Mesodermal cell (in vitro differentiated cells): Measurements from ENCODE around the gene ONECUT3.

Experiments
- H3K27ac ChIP-seq: 2 replicates; pipeline ENCODE4 v1.7.0; 2013; ENCODE audit warnings: mild to moderate bottlenecking, low read depth, low read length, moderate library complexity; ENCODE audit not compliant: severe bottlenecking
- H3K36me3 ChIP-seq: 2 replicates; pipeline ENCODE4 v1.7.1; 2013; ENCODE audit warnings: mild to moderate bottlenecking, low read length, moderate library complexity; ENCODE audit not compliant: control insufficient read depth, insufficient read depth
- H3K4me1 ChIP-seq: one replicate; pipeline ENCODE4 v1.7.1; 2013; ENCODE audit warnings: mild to moderate bottlenecking, low read length; ENCODE audit not compliant: insufficient read depth, control insufficient read depth, poor library complexity, severe bottlenecking
- H3K4me3 ChIP-seq: 2 replicates; pipeline ENCODE4 v1.7.0; 2013; ENCODE audit warnings: low read length, control low read depth, mild to moderate bottlenecking; ENCODE audit not compliant: insufficient read depth, poor library complexity, severe bottlenecking; ENCODE audit errors: extremely low read depth
- H3K9me3 ChIP-seq: 2 replicates; pipeline ENCODE4 v1.7.1; 2013; ENCODE audit warnings: mild to moderate bottlenecking, low read length, moderate library complexity; ENCODE audit not compliant: control insufficient read depth
- WGBS, 2 experiments: methylation state at CpG; one replicate each; pipeline ENCODE4 v1.1.5; 2013; ENCODE audit warnings: missing lambda C conversion rate in 2 of 2; ENCODE audit not compliant: insufficient coverage in 2 of 2; 5-methylcytosine and 5-hydroxymethylcytosine counted together

ONECUT3 gene

DNA sequence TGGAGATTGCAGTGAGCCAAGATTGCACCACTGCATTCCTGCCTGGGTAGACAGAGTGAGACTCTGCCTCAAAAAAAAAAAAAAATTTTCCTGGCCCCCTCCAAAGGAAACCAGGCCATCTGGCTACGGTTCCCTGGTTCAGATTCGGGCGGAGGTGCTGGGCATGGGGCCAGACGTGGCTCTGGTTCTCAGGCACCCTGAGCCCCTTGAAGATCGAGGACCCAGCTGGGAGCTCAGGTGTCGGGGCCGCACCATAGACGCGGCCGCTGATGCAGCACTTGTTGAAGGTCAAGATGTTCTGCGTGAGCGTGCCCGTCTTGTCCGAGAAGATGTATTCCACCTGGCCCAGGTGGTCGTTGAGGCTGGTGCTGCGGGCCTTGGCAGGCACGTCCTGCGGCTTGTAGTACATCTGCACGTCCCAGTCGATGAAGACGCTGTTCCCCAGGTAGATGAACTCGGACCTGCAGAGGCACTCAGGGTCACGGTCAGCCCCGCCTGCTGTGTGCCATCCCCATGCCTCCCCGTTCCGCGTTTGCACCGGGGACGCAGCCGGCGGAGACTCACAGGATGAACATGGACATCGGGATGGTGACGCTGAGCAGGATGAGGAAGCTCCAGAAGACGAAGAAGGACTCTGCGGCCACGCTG lies 46.5 kb downstream of the ONECUT3 start:
- no peak overlapping the region for H3K4me3 ChIP-seq
- H3K27ac ChIP-seq = no peak overlapping the region
- no peaks in the 10 kb centered on the region for H3K9me3 ChIP-seq
- no peaks in the 10 kb centered on the region for H3K4me1 ChIP-seq
- no peaks in the 10 kb centered on the region for H3K36me3 ChIP-seq
- 91 to 94% methylated on average over 36 of the region's 36 CpGs for WGBS, 2 experiments

DNA sequence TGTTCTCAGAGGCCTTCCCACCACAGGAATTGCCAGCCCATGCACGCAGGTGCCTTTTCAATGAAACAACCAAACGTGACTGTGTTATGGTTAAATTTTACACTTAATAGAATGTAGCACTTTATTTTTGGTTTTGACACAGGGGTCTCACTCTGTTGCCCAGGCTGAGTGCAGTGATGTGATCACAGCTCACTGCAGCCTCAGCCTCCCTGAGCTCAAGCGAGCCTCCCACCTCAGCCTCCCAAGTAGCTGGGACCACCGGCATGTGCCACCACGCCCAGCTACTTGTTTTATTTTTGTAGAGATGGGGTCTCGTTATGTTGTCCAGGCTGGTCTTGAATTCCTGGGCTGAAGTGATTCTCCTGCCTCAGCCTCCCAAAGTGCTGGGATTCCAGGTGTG lies 51.6 kb downstream of the ONECUT3 start:
- Histone ChIP-seq H3K4me3 (no peak overlapping the region), H3K27ac (no peak overlapping the region), H3K36me3 (no peaks in the 10 kb centered on the region), H3K9me3 (no peaks in the 10 kb centered on the region), H3K4me1 (no peaks in the 10 kb centered on the region)
- 100% methylated on average over 1 of the region's 6 CpGs; no CpG with 5 or more reads in 1 of the 2 experiments for WGBS, 2 experiments

DNA sequence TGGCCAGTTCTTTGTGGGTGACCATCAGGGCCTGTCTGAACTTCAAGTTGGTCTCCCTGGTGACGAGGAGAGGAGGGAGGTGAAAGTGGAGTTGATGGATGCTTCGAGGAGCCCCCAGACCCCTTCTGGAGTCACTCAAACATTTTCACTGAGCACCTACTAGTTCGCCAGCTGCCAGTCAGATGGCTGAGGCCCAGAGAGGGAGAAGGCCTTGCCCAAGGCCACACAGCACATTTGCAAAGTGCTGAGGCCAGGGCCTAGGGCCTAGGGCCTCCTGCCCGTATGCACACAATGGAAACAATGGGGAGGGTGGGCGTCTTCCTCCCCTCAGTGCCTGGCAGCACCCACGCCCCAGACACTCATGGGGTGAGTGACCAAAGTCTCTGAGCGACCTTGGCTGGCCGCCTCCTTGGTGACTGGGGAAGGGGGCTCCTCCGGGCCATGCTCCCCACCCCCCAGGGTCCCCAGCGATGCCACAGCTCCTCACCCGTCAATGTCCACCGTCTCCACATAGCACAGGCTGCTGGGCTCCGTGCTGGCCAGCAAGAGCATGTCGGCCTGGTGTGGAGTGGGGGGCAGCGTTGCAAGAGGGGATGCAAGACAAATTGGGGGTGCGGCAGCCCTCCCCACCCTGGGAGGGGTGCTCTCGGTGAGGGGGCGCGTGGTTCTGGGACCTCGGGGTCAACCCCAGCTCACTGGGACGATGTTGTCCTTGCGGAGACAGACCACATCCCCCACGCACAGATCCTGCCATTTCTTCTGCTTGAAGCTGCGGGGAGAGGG lies 52.3 kb downstream of the ONECUT3 start:
- WGBS, 2 experiments = 94 to 97% methylated on average over 11 to 19 of the region's 24 CpGs
- Histone ChIP-seq H3K9me3 (no peaks in the 10 kb centered on the region), H3K27ac (no peak overlapping the region), H3K4me1 (no peaks in the 10 kb centered on the region), H3K4me3 (no peak overlapping the region), H3K36me3 (no peaks in the 10 kb centered on the region)

DNA sequence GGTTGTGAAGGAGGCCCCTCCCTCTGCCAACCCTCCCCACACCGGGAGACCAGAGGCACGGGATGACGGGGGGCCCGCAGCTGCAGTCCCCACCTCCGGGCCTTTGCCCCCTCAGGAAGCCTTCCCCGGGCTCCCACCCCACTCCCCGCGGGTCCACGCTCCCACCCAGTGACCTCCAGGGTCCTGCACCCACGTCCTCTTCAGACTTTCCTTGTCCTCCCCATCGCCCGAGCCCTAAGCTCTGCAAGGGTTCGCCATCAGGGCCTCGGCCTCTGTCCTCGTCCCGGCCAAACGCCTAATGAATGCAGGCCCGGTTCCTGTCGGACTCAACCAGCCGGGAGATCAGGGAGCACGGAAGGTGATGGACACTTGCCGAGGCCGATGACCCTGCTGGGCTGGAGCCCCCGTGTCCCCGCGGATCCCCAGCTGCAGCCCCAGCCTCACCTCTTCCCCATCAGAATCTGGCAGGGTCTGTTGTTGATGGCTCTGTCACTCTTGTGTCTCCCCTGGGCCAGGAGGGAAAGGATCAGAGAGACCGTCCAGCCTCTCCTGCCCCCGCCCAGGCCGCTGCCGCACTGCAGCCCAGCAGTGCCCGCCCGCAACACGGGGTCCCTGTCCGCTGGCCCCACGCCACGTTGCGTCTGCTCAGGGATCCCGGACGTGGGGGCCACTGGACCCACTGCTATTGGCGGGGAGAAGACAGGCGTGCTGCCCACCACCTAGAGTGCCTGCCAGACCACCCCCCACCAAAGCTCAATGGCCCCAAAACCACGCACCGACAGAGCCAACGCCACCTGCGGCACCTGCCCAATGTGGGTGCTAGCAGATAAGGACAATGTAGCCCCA lies 53.1 kb downstream of the ONECUT3 start:
- no peak overlapping the region for H3K27ac ChIP-seq
- no peaks in the 10 kb centered on the region for H3K9me3 ChIP-seq
- no peaks in the 10 kb centered on the region for H3K36me3 ChIP-seq
- no peak overlapping the region for H3K4me3 ChIP-seq
- WGBS, 2 experiments = 92 to 94% methylated on average over 38 to 39 of the region's 45 CpGs
- H3K4me1 ChIP-seq = no peaks in the 10 kb centered on the region

DNA sequence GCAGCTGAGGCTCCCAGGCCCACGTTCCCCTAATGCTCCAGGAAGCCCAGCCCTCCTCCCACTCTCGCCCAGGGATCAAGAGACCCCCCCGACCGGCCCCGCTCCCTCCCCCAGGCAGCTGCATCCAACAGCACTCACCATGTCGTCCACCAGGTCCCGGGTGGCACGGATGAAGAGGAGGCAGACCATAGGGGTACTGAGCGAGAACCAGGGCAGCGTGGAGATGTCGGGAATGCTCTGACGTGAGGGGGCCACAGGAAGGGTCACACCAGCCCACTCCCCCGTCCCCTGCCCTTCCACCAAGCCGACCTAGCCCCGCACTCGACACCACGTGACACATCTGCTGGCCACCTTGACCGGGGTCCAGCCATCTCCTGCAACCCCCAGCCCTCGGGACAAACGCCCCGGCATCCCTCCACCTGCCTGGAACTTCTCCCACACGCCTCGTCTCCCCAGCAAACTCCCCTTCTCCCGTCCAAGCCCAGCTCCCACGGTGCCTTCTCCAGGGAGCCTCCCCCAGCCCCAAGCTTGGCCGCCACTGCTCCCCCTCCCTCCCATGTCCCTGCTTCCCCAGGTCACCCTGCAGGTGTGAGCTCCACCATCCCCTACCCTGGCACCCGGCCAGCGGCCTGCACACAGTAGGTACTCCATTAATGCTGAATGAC lies 53.9 kb downstream of the ONECUT3 start:
- Histone ChIP-seq H3K36me3 (no peaks in the 10 kb centered on the region), H3K4me1 (no peaks in the 10 kb centered on the region), H3K9me3 (no peaks in the 10 kb centered on the region), H3K27ac (no peak overlapping the region), H3K4me3 (no peak overlapping the region)
- WGBS, 2 experiments = 89% methylated on average over 19 to 23 of the region's 28 CpGs

DNA sequence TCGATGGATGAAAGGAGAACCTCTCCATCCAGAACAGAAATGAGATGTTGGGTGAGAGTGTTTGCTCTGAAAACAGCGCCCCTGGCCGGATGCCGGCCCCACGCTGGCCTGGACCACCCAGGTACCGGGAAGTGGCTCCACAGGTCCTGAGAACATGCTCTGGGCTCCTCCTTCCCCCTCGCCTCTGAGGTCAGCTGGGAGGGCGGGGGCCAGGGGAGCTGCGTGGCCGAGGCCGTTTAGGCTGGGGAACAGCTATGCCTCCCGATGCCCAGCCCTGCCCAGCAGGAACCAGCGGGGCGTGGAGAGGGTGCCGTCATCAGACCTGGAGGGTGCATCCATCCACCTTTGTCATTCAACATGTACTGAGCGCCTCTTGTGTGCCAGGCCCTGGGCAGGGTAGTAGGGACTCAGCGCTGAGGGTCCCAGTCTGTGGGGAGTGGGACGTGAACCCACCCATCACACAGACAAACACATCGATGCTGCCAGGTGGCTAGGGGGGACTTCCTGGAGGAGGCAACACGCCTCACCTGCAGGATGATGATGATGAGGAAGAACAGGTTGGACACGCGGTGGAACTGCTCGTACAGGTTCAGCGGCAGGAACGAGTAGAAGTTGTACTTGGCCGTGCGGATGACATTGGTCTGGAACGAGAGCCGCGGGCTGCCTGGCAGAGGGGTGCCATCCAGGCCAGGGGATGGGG lies 54.5 kb downstream of the ONECUT3 start:
- Histone ChIP-seq H3K27ac (no peak overlapping the region), H3K4me3 (no peak overlapping the region), H3K9me3 (no peaks in the 10 kb centered on the region), H3K4me1 (no peaks in the 10 kb centered on the region), H3K36me3 (no peaks in the 10 kb centered on the region)
- 83 to 88% methylated on average over 20 to 23 of the region's 30 CpGs for WGBS, 2 experiments

DNA sequence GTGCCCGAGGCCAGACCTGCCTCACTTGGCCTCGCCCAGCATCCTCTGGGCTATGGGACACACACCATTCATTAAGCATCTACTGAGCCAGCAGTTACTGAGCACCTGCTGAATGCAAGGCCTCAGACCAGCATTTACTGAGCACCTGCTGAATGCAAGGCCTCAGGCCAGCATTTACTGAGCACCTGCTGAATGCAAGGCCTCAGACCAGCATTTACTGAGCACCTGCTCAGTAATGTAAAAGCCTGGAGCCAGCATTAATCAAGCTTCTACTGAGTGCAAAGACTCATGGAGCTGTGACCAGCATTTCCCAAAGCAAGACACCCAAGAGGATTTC lies 55.1 kb downstream of the ONECUT3 start:
- Histone ChIP-seq H3K36me3 (no peaks in the 10 kb centered on the region), H3K27ac (no peak overlapping the region), H3K4me1 (no peaks in the 10 kb centered on the region), H3K4me3 (no peak overlapping the region), H3K9me3 (no peaks in the 10 kb centered on the region)
- 94 to 100% methylated on average over 2 of the region's 2 CpGs for WGBS, 2 experiments

DNA sequence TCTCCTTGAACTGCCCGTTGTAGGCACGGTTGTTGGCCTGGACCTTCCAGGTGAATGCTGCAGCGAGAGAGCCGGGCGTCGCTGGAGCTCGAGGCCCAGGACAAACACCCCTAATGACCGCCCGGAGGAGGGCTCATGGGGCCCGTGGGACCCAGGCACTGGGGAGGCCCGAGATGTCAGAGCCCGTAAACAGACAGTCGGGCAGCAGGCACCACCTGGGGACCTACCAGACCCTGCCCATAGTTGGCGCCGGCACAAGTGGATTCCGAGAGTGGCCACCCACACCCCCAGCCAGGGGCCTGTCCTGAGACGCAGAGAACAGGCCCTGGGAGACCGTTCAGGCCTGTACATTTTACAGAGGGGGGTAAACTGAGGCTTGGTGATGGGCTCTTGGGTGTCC lies 56.4 kb downstream of the ONECUT3 start:
- Histone ChIP-seq H3K36me3 (peaks cover 1% of the 10 kb centered on the region), H3K9me3 (no peaks in the 10 kb centered on the region), H3K27ac (no peak overlapping the region), H3K4me3 (no peak overlapping the region), H3K4me1 (no peaks in the 10 kb centered on the region)
- 82 to 92% methylated on average over 10 to 13 of the region's 18 CpGs for WGBS, 2 experiments

DNA sequence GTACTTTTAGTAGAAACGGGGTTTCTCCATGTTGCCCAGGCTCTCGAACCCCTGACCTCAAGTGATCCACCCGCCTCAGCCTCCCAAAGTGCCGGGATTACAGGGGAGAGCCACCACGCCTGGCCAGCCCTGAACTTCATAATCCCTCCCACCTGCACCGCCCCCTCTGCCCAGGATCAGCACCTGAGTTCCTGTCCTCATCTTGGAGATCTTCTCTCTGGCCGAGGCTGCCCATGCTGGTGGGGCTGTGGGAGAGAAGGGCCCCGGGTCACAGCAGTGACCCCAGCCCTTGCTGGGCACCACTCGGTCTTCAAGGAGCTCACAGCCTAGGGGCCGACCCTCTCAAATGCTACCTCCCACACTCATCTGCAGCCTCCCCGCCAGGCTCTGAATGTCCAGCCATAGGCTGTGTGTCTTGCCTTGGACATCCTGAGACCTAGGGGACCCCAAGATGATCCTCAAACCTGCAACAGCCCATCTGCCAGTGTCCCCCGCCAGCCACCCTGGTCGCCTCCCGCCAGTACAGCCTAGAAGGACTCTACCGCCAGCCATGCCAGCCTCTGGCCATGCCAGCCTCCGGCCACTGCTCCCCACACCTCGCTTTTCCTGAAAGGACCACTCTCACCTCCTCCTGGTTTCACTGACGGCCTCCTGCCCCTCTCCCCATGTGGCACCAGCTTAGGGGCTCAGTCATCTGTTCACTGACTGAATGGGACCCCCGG lies 57.3 kb downstream of the ONECUT3 start:
- H3K36me3 ChIP-seq = peaks cover 9% of the 10 kb centered on the region
- 91 to 93% methylated on average over 13 to 17 of the region's 19 CpGs for WGBS, 2 experiments
- no peak overlapping the region for H3K27ac ChIP-seq
- no peaks in the 10 kb centered on the region for H3K9me3 ChIP-seq
- no peak overlapping the region for H3K4me3 ChIP-seq
- no peaks in the 10 kb centered on the region for H3K4me1 ChIP-seq
